AG04450 (cell line): ENCODE results near the gene TAC1. TPM values are rescaled to one million over a fixed set of nuclear protein-coding genes. Genes with fewer than 3 reads are reported as not detected.
"Not testable (repeated sequence)": the region's sequence is repeated elsewhere in the genome, so short reads cannot be mapped to it uniquely, and the experiment has no call there.

ENCODE experiments used
- CTCF ChIA-PET: fragments of 300-600, 350-600 bp; formaldehyde crosslinking; extraction: SDS; loops from one replicate; lab custom pipeline; 2022; ENCODE audit warnings: antibody characterized with exemption, inconsistent platforms; lab: Charles Lee
- POLR2A ChIA-PET: fragments of 350-600 bp; formaldehyde crosslinking; extraction: SDS; loops from one replicate; lab custom pipeline; 2021; ENCODE audit warnings: antibody characterized with exemption, inconsistent platforms; lab: Yijun Ruan, JAX
- DNase-seq: peaks from one replicate; pipeline ENCODE4 v3.0.0-alpha.2; 2011; ENCODE audit warnings: low read depth, low spot score
- H3K27ac ChIP-seq: one replicate; pipeline ENCODE4 v1.5.1; 2012; ENCODE audit warnings: low read depth, low read length, control low read depth
- H3K27me3 ChIP-seq: one replicate; pipeline ENCODE4 v1.6.0; 2012; ENCODE audit warnings: low read length; ENCODE audit not compliant: control insufficient read depth, insufficient read depth
- H3K4me3 ChIP-seq: 2 replicates; pipeline ENCODE4 v1.5.1; 2011; ENCODE audit warnings: mild to moderate bottlenecking, low read depth, low read length, control low read depth
- H3K9me3 ChIP-seq: 2 replicates; pipeline ENCODE4 v1.5.1; 2012; ENCODE audit warnings: low read length; ENCODE audit not compliant: control insufficient read depth, insufficient read depth
- polyA plus RNA-seq: library from polyadenylated mRNA; depleted of rRNA; stranded (reverse); fragments of >200 nt; gene quantifications from 2 replicates; pipeline ENCODE4 v1.2.3, GENCODE V29; 2011; rRNA removed
- TF ChIP-seq, protein P1 (sequence below): IDR thresholded peaks from 2 replicates; pipeline ENCODE4 v1.5.1; 2011; ENCODE audit warnings: low read depth, low read length, control low read depth, inconsistent platforms

The TAC1 gene
- polyA plus RNA-seq, 1 experiment = not detected

DNA sequence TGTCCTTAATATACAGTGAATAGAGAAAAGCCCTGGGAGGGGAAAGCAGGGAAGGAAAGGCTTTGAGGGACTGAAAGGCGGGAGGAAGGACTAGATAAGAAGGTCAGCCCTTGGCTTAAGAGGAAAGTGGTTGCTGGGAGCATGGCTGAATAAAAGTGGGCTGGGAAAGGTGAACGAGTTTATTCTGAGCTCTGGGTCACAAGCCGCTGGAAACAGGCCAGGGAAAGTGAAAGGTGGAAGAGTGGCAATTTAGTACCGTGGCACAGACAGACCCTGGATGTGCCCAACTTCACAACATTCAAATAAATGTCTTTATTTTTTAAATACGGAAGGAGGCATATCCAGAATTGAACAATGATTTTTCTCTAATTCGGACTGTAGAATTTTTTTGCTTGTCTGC is 39.7 kb downstream of the TAC1 start:
- TF ChIP-seq, protein P1, sequence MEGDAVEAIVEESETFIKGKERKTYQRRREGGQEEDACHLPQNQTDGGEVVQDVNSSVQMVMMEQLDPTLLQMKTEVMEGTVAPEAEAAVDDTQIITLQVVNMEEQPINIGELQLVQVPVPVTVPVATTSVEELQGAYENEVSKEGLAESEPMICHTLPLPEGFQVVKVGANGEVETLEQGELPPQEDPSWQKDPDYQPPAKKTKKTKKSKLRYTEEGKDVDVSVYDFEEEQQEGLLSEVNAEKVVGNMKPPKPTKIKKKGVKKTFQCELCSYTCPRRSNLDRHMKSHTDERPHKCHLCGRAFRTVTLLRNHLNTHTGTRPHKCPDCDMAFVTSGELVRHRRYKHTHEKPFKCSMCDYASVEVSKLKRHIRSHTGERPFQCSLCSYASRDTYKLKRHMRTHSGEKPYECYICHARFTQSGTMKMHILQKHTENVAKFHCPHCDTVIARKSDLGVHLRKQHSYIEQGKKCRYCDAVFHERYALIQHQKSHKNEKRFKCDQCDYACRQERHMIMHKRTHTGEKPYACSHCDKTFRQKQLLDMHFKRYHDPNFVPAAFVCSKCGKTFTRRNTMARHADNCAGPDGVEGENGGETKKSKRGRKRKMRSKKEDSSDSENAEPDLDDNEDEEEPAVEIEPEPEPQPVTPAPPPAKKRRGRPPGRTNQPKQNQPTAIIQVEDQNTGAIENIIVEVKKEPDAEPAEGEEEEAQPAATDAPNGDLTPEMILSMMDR = no peak
- CTCF ChIA-PET = no interaction called here
- Histone ChIP-seq H3K4me3 (no peak overlapping the region), H3K27ac (no peak overlapping the region), H3K27me3 (no peaks in the 10 kb centered on the region), H3K9me3 (no peaks in the 10 kb centered on the region; the same call in 1 of the 2 replicates)
- no peak for DNase-seq
- POLR2A ChIA-PET = no interaction called here

DNA sequence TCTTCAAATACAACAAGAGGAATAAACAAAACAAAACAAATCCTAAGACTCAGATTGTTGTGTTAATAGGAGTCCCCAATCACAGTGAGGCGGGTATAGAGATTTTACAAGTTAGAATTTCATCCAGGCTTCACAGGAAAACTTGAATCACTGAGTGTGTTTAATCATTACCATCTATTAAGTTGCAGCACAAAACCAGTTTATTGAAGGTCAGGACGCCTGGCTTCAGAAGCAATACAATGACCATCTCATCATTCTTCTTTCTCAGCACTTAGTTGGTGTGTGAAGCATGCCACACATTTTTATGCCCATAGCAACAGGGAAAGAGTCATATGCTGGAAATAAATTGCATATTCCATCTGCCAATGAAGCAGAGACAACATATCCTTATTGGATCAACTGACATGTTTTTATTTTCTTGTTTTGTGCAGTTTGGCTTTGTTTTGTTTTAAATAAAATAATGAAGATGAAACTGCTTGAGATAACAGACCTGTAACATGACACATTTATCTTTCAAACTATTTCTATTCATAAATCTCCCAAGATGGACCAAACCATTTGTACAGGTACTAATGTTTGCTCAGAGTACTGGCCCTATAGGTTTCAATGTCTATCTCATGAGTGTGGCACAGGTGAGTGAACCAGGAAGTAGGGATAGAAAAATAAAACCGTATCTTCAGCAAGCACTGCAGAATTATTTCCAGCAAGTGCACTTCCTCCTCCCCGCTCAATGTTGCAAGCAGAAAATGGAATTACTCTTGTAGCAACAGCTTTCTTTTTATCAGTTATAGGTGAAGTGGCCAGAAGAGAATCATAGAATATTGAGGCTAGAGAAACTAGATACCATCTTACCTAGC is 40.4 kb downstream of the TAC1 start:
- TF ChIP-seq, protein P1 = no peak
- CTCF ChIA-PET = no interaction called here
- H3K27me3 ChIP-seq = no peaks in the 10 kb centered on the region
- H3K27ac ChIP-seq = no peak overlapping the region
- H3K4me3 ChIP-seq = no peak overlapping the region
- no peaks in the 10 kb centered on the region for H3K9me3 ChIP-seq
- no peak for DNase-seq
- POLR2A ChIA-PET = no interaction called here

DNA sequence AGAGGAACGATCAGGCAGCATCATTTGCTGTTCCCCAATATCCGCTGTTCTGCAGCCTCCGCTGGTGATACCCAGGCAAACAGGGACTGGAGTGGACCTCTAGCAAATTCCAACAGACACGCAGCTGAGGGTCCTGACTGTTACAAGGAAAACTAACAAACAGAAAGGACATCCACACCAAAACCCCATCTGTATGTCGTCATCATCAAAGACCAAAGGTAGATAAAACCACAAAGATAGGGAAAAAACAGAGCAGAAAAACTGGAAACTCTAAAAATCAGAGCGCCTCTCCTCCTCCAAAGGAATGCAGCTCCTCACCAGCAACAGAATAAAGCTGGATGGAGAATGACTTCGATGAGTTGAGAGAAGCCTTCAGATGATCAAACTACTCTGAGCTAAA is 54.5 kb downstream of the TAC1 start:
- POLR2A ChIA-PET = not testable (repeated sequence)

More for the DNA sequence above, 54.5 kb downstream of the TAC1 start:
- DNase-seq, H3K27ac ChIP-seq, H3K4me3 ChIP-seq, CTCF ChIA-PET, H3K9me3 ChIP-seq, H3K27me3 ChIP-seq: not testable (repeated sequence)

Other genes with a start within 250 kb of the TAC1 start
- 113 and 117 TPM in 2 replicates for gene ASNS, start 140.3 kb downstream of the TAC1 start, polyA plus RNA-seq